ENCODE measurements around the gene TSPAN18. TPM values are rescaled to one million over a fixed set of nuclear protein-coding genes. Genes with fewer than 3 reads are reported as not detected.

The TSPAN18 gene
- total RNA-seq, 4 donors from 2014 or later, result 6.7 to 13.1 (median 7.9) TPM

GRCh38 chr11:44736791-44737190 lies 10.0 kb downstream of the TSPAN18 start:
- no peaks in the 10 kb centered on the region for H3K9me3 ChIP-seq
- H3K27ac ChIP-seq, result no peak overlapping the region
- no peak for TF ChIP-seq CTCF (IDR thresholded peaks at IDR 0.05)
- TF ChIP-seq POLR2A (IDR thresholded peaks at IDR 0.05), result no peak
- no peak for TF ChIP-seq EP300 (IDR thresholded peaks at IDR 0.05)
- H3K4me3 ChIP-seq, result no peak overlapping the region
- no peak for DNase-seq (ENCODE audit: low spot score in 2 of 2)
- H3K27me3 ChIP-seq, result no peaks in the 10 kb centered on the region
- peaks cover 0 to 39% (median 0%) of the 10 kb centered on the region in 4 donors for H3K4me1 ChIP-seq
- no peaks in the 10 kb centered on the region for H3K36me3 ChIP-seq
- WGBS, 2 donors, result 76 to 80% methylated on average over 2 of the region's 2 CpGs

DNA sequence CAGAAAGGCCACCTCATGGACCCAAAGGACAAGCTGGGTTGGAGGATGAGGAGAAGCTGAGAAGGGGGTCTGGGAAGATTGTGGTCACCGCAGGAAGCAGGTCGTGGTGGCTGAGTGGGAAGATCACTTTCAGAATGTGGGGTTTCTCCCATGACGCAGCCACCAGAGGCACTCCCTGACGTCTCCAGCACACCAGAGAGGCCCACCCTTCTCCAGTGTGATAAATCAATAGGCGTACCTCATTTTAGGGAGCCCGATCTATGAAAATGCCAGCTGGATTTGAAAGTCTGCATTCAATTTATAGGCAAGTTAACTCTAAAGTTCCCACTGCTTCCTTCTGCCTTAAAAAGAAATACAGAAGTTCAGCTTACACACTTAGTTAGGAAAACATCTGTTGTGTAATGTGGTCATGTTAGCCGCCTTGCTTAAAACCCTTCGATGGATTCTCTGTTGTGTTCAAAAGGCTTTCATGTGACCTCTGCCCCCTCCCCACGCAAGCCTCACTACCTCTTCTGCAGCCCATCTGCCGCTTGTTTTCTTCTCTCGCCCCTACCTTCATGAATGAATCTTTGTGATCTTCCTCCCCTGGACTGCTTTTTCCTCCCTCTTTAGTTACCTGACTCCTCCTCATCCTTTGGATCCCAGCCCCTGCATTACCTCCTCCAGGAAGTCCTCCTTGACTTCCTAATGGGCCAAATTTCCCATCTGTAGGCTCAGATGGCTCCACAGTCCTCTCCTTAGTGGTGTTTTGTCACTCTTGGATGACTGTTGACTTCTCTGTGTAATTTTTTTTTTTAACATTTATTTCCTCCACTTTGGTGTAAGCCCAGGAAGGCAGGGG lies 10.7 kb downstream of the TSPAN18 start:
- 67% methylated on average over 11 of the region's 11 CpGs for WGBS, 2 donors
- TF ChIP-seq CTCF (IDR thresholded peaks at IDR 0.05) (no peak), POLR2A (IDR thresholded peaks at IDR 0.05) (no peak), EP300 (IDR thresholded peaks at IDR 0.05) (no peak)
- peaks cover 0 to 38% (median 0%) of the 10 kb centered on the region in 4 donors for H3K4me1 ChIP-seq
- no peak overlapping the region for H3K27ac ChIP-seq
- no peak overlapping the region for H3K4me3 ChIP-seq
- no peaks in the 10 kb centered on the region for H3K27me3 ChIP-seq
- H3K36me3 ChIP-seq, result no peaks in the 10 kb centered on the region
- no peak for DNase-seq (ENCODE audit: low spot score in 2 of 2)
- H3K9me3 ChIP-seq, result no peaks in the 10 kb centered on the region

GRCh38 chr11:44738791-44739190 lies 12.0 kb downstream of the TSPAN18 start:
- Histone ChIP-seq H3K27me3 (no peaks in the 10 kb centered on the region), H3K27ac (no peak overlapping the region), H3K4me1 (peaks cover 0 to 49% (median 0%) of the 10 kb centered on the region in 4 donors), H3K36me3 (no peaks in the 10 kb centered on the region), H3K9me3 (no peaks in the 10 kb centered on the region), H3K4me3 (no peak overlapping the region)
- 90 to 93% methylated on average over 5 of the region's 5 CpGs for WGBS, 2 donors
- no peak for DNase-seq (ENCODE audit: low spot score in 2 of 2)
- TF ChIP-seq POLR2A (IDR thresholded peaks at IDR 0.05) (no peak), CTCF (IDR thresholded peaks at IDR 0.05) (no peak), EP300 (IDR thresholded peaks at IDR 0.05) (no peak)

DNA sequence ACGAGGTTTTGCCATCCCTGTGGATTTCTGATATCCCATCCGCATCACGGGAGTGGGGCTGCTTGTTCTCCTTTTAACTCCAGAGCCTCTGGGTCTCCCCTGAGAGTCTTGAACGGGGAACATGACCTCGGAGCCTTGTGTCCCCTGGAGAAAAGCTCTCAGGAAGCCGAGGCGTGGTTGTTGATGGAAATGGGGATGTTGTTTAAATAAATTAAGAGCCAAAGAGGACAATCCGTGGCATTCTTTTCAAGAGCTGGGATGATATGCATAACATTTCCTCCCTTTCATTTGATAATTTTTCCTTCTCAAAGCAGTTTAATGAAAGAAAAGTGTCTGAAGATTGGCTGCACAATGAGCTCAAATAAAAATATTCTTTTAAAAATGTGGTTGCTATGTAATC lies 14.2 kb downstream of the TSPAN18 start:
- Histone ChIP-seq H3K4me3 (no peak overlapping the region), H3K27me3 (no peaks in the 10 kb centered on the region), H3K4me1 (peaks cover 0 to 39% (median 0%) of the 10 kb centered on the region in 4 donors), H3K9me3 (no peaks in the 10 kb centered on the region), H3K36me3 (no peaks in the 10 kb centered on the region), H3K27ac (no peak overlapping the region)
- DNase-seq (ENCODE audit: low spot score in 2 of 2), result no peak
- WGBS, 2 donors, result 15 to 20% methylated on average over 8 of the region's 8 CpGs
- TF ChIP-seq CTCF (IDR thresholded peaks at IDR 0.05) (no peak), EP300 (IDR thresholded peaks at IDR 0.05) (no peak), POLR2A (IDR thresholded peaks at IDR 0.05) (no peak)

DNA sequence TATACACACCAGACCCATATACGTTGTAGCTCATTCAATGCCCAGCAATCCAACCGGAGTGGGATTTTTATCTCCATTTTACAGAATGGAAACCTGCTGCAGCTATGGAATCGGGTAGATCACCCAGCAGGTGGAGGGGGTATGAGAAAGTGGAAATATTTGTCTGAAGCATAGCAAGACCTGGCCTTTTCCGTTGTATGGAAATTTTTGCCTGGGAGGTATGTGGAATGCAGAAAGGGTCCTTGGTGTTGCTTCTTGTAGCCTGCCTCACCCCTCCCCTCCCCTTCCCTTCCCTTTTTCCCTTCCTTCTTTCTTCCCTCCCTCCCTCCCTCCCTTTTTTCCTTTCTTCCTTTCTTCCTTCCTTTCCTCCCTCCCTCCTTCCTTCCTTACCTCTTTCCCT lies 15.2 kb downstream of the TSPAN18 start:
- no peak for TF ChIP-seq POLR2A (IDR thresholded peaks at IDR 0.05)
- TF ChIP-seq CTCF (IDR thresholded peaks at IDR 0.05), result no peak
- TF ChIP-seq EP300 (IDR thresholded peaks at IDR 0.05), result no peak
- Histone ChIP-seq H3K4me3 (no peak overlapping the region), H3K27me3 (no peaks in the 10 kb centered on the region), H3K9me3 (no peaks in the 10 kb centered on the region), H3K36me3 (no peaks in the 10 kb centered on the region), H3K4me1 (peaks cover 0 to 44% (median 0%) of the 10 kb centered on the region in 4 donors), H3K27ac (no peak overlapping the region)
- 74 to 77% methylated on average over 4 of the region's 4 CpGs for WGBS, 2 donors
- DNase-seq (ENCODE audit: low spot score in 2 of 2), result no peak

All from tibial nerve (tissue), 4 donors.